K562 (cell line): ENCODE data around the gene CST3. TPM values are rescaled to one million over a fixed set of nuclear protein-coding genes. Genes with fewer than 3 reads are reported as not detected.

Source experiments
- ATF1 ChIP-seq, 2 experiments: fragments of 450-650 bp in 1 of 2; IDR thresholded peaks; 2 replicates each; pipeline ENCODE4 v1.6.1; 2016; ENCODE audit warnings: missing compliant biosample characterization in 1 of 2, missing genetic modification characterization in 1 of 2
- CCNT2 ChIP-seq: IDR thresholded peaks from 2 replicates; pipeline ENCODE4 v1.6.1; 2011; ENCODE audit warnings: borderline replicate concordance, low read depth, mild to moderate bottlenecking, moderate library complexity, mixed read lengths, low read length; ENCODE audit not compliant: insufficient read length; ENCODE audit errors: extremely low read depth
- DLX4 ChIP-seq: fragments of 250-450 bp; sonication (Bioruptor Pico); IDR thresholded peaks from 2 replicates; pipeline ENCODE4 v1.6.1; 2021; ENCODE audit warnings: mild to moderate bottlenecking
- EGR1 ChIP-seq: fragments of 450-650 bp; conservative IDR thresholded peaks from 2 replicates; pipeline ENCODE4 v1.6.1; 2017; ENCODE audit warnings: mild to moderate bottlenecking
- ESRRA ChIP-seq: fragments of 450-650 bp; IDR thresholded peaks from 2 replicates; pipeline ENCODE4 v1.6.1; 2014; ENCODE audit warnings: low read depth, mild to moderate bottlenecking, moderate library complexity, borderline replicate concordance
- FOXK1 ChIP-seq: sonication (generic); formaldehyde crosslinking; IDR thresholded peaks from 2 replicates; pipeline ENCODE4 v1.8.0; 2022; ENCODE audit warnings: missing genetic modification reagents, mild to moderate bottlenecking, borderline replicate concordance
- FOXK2 ChIP-seq, 2 experiments: fragments of 450-650 bp; IDR thresholded peaks in 1 of 2; conservative IDR thresholded peaks in 1 of 2; 2 replicates each; pipeline ENCODE4 v1.6.1; 2016; ENCODE audit warnings: low read depth in 2 of 2, mild to moderate bottlenecking in 1 of 2
- GABPA ChIP-seq: fragments of 200-800 bp; sonication (Bioruptor generic); conservative IDR thresholded peaks from 2 replicates; pipeline ENCODE4 v1.6.1; 2016; ENCODE audit warnings: low read depth, missing genetic modification characterization, missing compliant biosample characterization
- HDAC1 ChIP-seq, 2 experiments: fragments of 450-650 bp; IDR thresholded peaks; 2 replicates each; pipeline ENCODE4 v1.6.1; 2016 to 2017; ENCODE audit warnings: inconsistent platforms in 1 of 2, mild to moderate bottlenecking in 1 of 2, moderate library complexity in 1 of 2
- KLF1 ChIP-seq: fragments of 450-650 bp; IDR thresholded peaks from 2 replicates; pipeline ENCODE4 v1.6.1; 2016; ENCODE audit warnings: missing genetic modification characterization, missing compliant biosample characterization
- L3MBTL2 ChIP-seq: fragments of 450-650 bp; IDR thresholded peaks from 2 replicates; pipeline ENCODE4 v1.6.1; 2016; ENCODE audit warnings: mild to moderate bottlenecking, moderate library complexity
- MIER1 ChIP-seq: fragments of 450-650 bp; IDR thresholded peaks from 2 replicates; pipeline ENCODE4 v1.6.1; 2016; ENCODE audit warnings: antibody characterized with exemption, mild to moderate bottlenecking, low read depth
- MLLT1 ChIP-seq, 2 experiments: fragments of 450-650 bp; IDR thresholded peaks; 2 replicates each; pipeline ENCODE4 v1.6.1; 2016
- MNT ChIP-seq, 2 experiments: fragments of 450-650 bp; conservative IDR thresholded peaks; 2 replicates each; pipeline ENCODE4 v1.6.1; 2017; ENCODE audit warnings: mild to moderate bottlenecking in 2 of 2, moderate library complexity in 2 of 2
- PRPF4 ChIP-seq: fragments of 200-400 bp; formaldehyde crosslinking; IDR thresholded peaks from one replicate; pipeline ENCODE4 v1.6.1; 2017; ENCODE audit warnings: low read length, low read depth, mild to moderate bottlenecking; ENCODE audit not compliant: insufficient read depth, poor library complexity, severe bottlenecking
- SNRNP70 ChIP-seq: fragments of 200-400 bp; formaldehyde crosslinking; optimal IDR thresholded peaks from 2 replicates; pipeline ENCODE3; 2017; ENCODE audit warnings: low read depth, low read length
- TCF7 ChIP-seq: sonication (generic); IDR thresholded peaks from 2 replicates; pipeline ENCODE4 v1.6.1; 2016; ENCODE audit warnings: antibody characterized with exemption, borderline replicate concordance
- ZBTB1 ChIP-seq: sonication (generic); formaldehyde crosslinking; IDR thresholded peaks from 2 replicates; pipeline ENCODE4 v1.8.1; 2023; ENCODE audit warnings: missing genetic modification reagents, low read depth, mild to moderate bottlenecking, borderline replicate concordance
- ZC3H4 ChIP-seq: sonication (generic); formaldehyde crosslinking; IDR thresholded peaks from 2 replicates; pipeline ENCODE4 v1.9.0; 2021; ENCODE audit warnings: missing genetic modification reagents, borderline replicate concordance
- ZFP30 ChIP-seq: fragments of 250-450 bp; sonication (Bioruptor Pico); IDR thresholded peaks from 2 replicates; pipeline ENCODE4 v1.8.0; 2022; ENCODE audit warnings: moderate library complexity, mild to moderate bottlenecking, inconsistent platforms, borderline replicate concordance
- ZKSCAN3 ChIP-seq: fragments of 250-450 bp; sonication (Bioruptor Pico); IDR thresholded peaks from 2 replicates; pipeline ENCODE4 v1.4.0; 2020
- ZNF124 ChIP-seq: sonication (generic); formaldehyde crosslinking; IDR thresholded peaks from 2 replicates; pipeline ENCODE4 v1.8.1; 2022; ENCODE audit warnings: missing genetic modification reagents
- ZNF274 ChIP-seq: IDR thresholded peaks from 2 replicates; pipeline ENCODE4 v1.6.1; 2011; ENCODE audit warnings: low read depth, mild to moderate bottlenecking, low read length, moderate library complexity, borderline replicate concordance
- ZNF75A ChIP-seq: fragments of 450-650 bp; formaldehyde crosslinking; IDR thresholded peaks from 2 replicates; pipeline ENCODE4 v1.4.0; 2020; ENCODE audit warnings: mild to moderate bottlenecking
- polyA plus RNA-seq, 8 experiments: library from polyadenylated mRNA; depleted of rRNA in 4 of 8; stranded (reverse) in 5 of 8; unstranded in 3 of 8; fragments of >200 nt; fragmentation: Nextera tagmentation in 2 of 8; fragmentation: Illumina TruSeq in 1 of 8; extraction: Ambion mirVana in 2 of 8; extraction: Trizol in 1 of 8; gene quantifications; 2 replicates each; pipeline versions ENCODE4 v1.2.1 to v1.2.3, GENCODE V29; 2011 to 2014; ENCODE audit warnings: inconsistent platforms in 1 of 8, missing spikeins in 1 of 8
- total RNA-seq, 7 experiments: library from RNA; depleted of rRNA in 6 of 7; stranded (reverse); fragments of >200 nt in 6 of 7; fragmentation: Illumina TruSeq in 2 of 7; extraction: Trizol in 2 of 7; gene quantifications; 2 replicates each; pipeline versions ENCODE4 v1.2.1 to v1.2.3, GENCODE V29; 2011 to 2021; ENCODE audit warnings: low replicate concordance in 1 of 7

Gene CST3
- total and polyA plus RNA-seq, 9 of the 15 experiments (the other 6 are each of a cell fraction or from before 2014, with no cell fraction given) = 8.7 to 113 (median 48.5) TPM

GRCh38 chr20:23637282-23638221 is at the start of gene CST3 (continued):
- TF ChIP-seq ZC3H4 (CRISPR knock-in tag) = 0 out of 2 replicates have a peak, but pooled peaks have one; percentile 52
- TF ChIP-seq TCF7 = no peak
- no peak for TF ChIP-seq ZNF124 (CRISPR knock-in tag)
- peak; percentile 65; the same call in 1 of the 2 replicates for TF ChIP-seq L3MBTL2
- no peak for TF ChIP-seq ZNF75A (CRISPR knock-in tag)
- no peak for TF ChIP-seq FOXK1
- TF ChIP-seq FOXK2 (conservative IDR thresholded peaks at IDR 0.05 in 1 of 2, IDR thresholded peaks at IDR 0.05 in 1 of 2; ENCODE audit: low read depth in 2 of 2) = no peak
- peak; percentile 52 for TF ChIP-seq EGR1
- peak; percentile 50 for TF ChIP-seq CCNT2
- peak; percentile 56; the same call in 1 of the 2 replicates for TF ChIP-seq ESRRA
- TF ChIP-seq ZNF274 = no peak
- no peak for TF ChIP-seq DLX4
- TF ChIP-seq MIER1 = no peak
- TF ChIP-seq KLF1 (tag) = peak; percentile 29; the same call in 1 of the 2 replicates
- TF ChIP-seq ZFP30 (CRISPR knock-in tag) = no peak
- peak in 1 of 2 experiments; percentile 59; a peak in 1 of 4 replicates for TF ChIP-seq MNT (conservative IDR thresholded peaks at IDR 0.05)
- no peak for TF ChIP-seq ZBTB1 (CRISPR knock-in tag)
- TF ChIP-seq SNRNP70 = no peak
- TF ChIP-seq ATF1 (CRISPR knock-in tag; IDR thresholded peaks at IDR 0.05) = peak; percentile 59
- peak; percentile 56 for TF ChIP-seq ATF1 (tag; IDR thresholded peaks at IDR 0.05)
- TF ChIP-seq GABPA (tag) = peak; percentile 78
- TF ChIP-seq HDAC1 (IDR thresholded peaks at IDR 0.05) = peak in 1 of 2 experiments; percentile 41; a peak in 1 of 4 replicates
- peak; percentile 34 for TF ChIP-seq PRPF4
- no peak for TF ChIP-seq ZKSCAN3 (CRISPR knock-in tag)
- TF ChIP-seq MLLT1 (IDR thresholded peaks at IDR 0.05) = 0 out of 4 replicates have a peak, but pooled peaks of 1 of the 2 experiments have one; percentile 24
